AG04449 (cell line): Measurements from ENCODE around the gene PLA2R1.

Experiments
- CTCF ChIA-PET: fragments of 350-600 bp; formaldehyde crosslinking; extraction: SDS; loops from one replicate; lab custom pipeline; 2021; ENCODE audit warnings: antibody characterized with exemption; lab: Yijun Ruan, JAX
- POLR2A ChIA-PET: fragments of 400-600, 350-600 bp; formaldehyde crosslinking; extraction: SDS; loops from one replicate; lab custom pipeline; 2020; ENCODE audit warnings: antibody characterized with exemption, inconsistent platforms; lab: Yijun Ruan, JAX
- DNase-seq: peaks from one replicate; pipeline ENCODE4 v3.0.0-alpha.2; 2010; ENCODE audit warnings: low read depth, low spot score
- H3K4me3 ChIP-seq: 2 replicates; pipeline ENCODE4 v1.5.1; 2011; ENCODE audit warnings: low read depth, mild to moderate bottlenecking, control low read depth, low read length
- CTCF ChIP-seq: IDR thresholded peaks from one replicate; pipeline ENCODE4 v1.5.1; 2011; ENCODE audit warnings: mild to moderate bottlenecking, moderate library complexity, low read length, control low read depth, inconsistent platforms; ENCODE audit not compliant: insufficient read depth; ENCODE audit errors: missing control alignments

The PLA2R1 gene

GRCh38 chr2:159988412-159988970 is 73.9 kb downstream of the PLA2R1 start:
- no peak overlapping the region for H3K4me3 ChIP-seq
- ChIA-PET POLR2A (no interaction called here), CTCF (interaction anchor here (1.2 kb wide), 1 partner anchor 9 kb away, joined by 4 read pairs; no protein-coding TSS in a partner anchor)
- no peak for DNase-seq
- TF ChIP-seq CTCF, result no peak

GRCh38 chr2:159987181-159987580 is 75.2 kb downstream of the PLA2R1 start:
- TF ChIP-seq CTCF, result no peak
- CTCF ChIA-PET, result no interaction called here
- no peak overlapping the region for H3K4me3 ChIP-seq
- POLR2A ChIA-PET, result no interaction called here
- DNase-seq, result no peak

GRCh38 chr2:159985656-159986055 is 76.8 kb downstream of the PLA2R1 start:
- CTCF ChIA-PET, result no interaction called here

DNA sequence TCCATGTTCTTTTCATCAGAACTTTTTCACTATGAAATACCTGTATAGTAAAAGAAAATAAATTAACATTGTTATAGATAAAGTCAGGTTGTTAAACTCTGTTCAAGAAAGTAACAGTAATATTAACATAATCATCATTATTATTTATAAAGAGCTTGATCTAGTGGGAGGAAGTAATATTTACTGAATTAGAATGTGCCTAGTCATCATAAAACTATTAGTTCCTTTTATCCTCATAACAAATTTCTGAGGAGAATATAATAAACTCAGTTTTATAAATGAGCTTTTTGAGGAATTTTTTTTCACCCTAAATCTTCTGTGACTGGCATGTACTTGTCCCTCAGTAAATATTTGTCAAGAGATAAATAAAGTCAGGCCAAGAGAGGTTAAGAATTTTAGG is 78.4 kb downstream of the PLA2R1 start:
- DNase-seq, result no peak
- POLR2A ChIA-PET, result no interaction called here

More at GRCh38 chr2:159985656-159986055, 76.8 kb downstream of the PLA2R1 start:
- TF ChIP-seq CTCF, result no peak
- no peak overlapping the region for H3K4me3 ChIP-seq
- POLR2A ChIA-PET, result no interaction called here
- DNase-seq, result no peak

GRCh38 chr2:159982842-159983785 is 79.3 kb downstream of the PLA2R1 start:
- DNase-seq, result peak; percentile 40
- POLR2A ChIA-PET, result no interaction called here
- CTCF ChIA-PET, result interaction anchor here (0.9 to 2.0 kb wide), 6 partner anchors 14 to 1081 kb away, joined by 3 to 9 read pairs (median 4); no protein-coding TSS in a partner anchor
- H3K4me3 ChIP-seq, result no peak overlapping the region
- TF ChIP-seq CTCF, result no peak

More for the DNA sequence above, 78.4 kb downstream of the PLA2R1 start:
- H3K4me3 ChIP-seq, result no peak overlapping the region
- TF ChIP-seq CTCF, result no peak
- CTCF ChIA-PET, result interaction anchor here (1.2 to 2.0 kb wide), 4 partner anchors 10 to 1080 kb away, joined by 3 to 9 read pairs (median 4); no protein-coding TSS in a partner anchor

DNA sequence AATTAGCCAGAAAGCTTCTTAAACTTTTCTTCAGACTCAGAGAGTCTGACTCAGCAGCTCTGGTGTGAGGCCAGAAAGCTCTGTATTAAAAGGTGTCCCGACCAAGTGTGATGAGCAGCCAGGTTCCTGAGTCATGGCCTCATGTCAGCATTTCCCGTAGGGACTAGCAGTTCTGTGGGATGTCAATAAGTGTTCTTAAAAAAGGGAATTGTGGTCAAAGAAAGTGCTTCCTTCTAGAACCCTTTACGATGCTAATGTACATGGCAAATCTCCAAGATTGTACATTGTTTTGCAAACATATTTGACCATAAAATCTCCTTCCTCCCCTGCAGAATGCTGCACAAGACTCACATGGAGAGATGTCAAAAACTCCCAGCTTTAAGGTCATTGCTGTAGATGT is 80.1 kb downstream of the PLA2R1 start:
- POLR2A ChIA-PET, result no interaction called here
- DNase-seq, result peak; percentile 63
- no peak for TF ChIP-seq CTCF
- H3K4me3 ChIP-seq, result no peak overlapping the region
- CTCF ChIA-PET, result interaction anchor here (0.9 to 1.8 kb wide), 4 partner anchors 9 to 42 kb away, joined by 3 to 5 read pairs (median 3); no protein-coding TSS in a partner anchor
